Astrocyte of the hippocampus (primary cell): ENCODE data around the gene ZSCAN26.
"Not testable (repeated sequence)": the region's sequence is repeated elsewhere in the genome, so short reads cannot be mapped to it uniquely, and the experiment has no call there.

ENCODE experiments used
- DNase-seq: peaks from one replicate; pipeline ENCODE4 v3.0.0; 2011; ENCODE audit warnings: low read depth, low spot score

ZSCAN26 gene

GRCh38 chr6:28254121-28254519 is 12.8 kb upstream of the ZSCAN26 start:
- DNase-seq = no peak

- DNase-seq = no peak
Measured at GRCh38 chr6:28257042-28257441, 9.9 kb upstream of the ZSCAN26 start.

GRCh38 chr6:28258877-28259777 is 7.8 kb upstream of the ZSCAN26 start, which contains the start of gene NKAPL:
Gene NKAPL (plus strand): TSS chr6:28259297. CDS start chr6:28259372, 75 bp downstream.
- DNase-seq = peak; percentile 50

GRCh38 chr6:28263922-28264321 is 3.0 kb upstream of the ZSCAN26 start:
- DNase-seq = no peak

GRCh38 chr6:28264834-28265401 is 2.0 kb upstream of the ZSCAN26 start:
- no peak for DNase-seq

GRCh38 chr6:28266563-28266961 is 381 bp upstream of the ZSCAN26 start:
- DNase-seq = no peak

GRCh38 chr6:28267695-28268059 is 734 bp downstream of the ZSCAN26 start:
- DNase-seq = peak; percentile 12

- peak; percentile 72 for DNase-seq
Measured at GRCh38 chr6:28269492-28269891, 2.5 kb downstream of the ZSCAN26 start.

GRCh38 chr6:28274888-28275287 is 7.9 kb downstream of the ZSCAN26 start:
- DNase-seq = no peak

GRCh38 chr6:28277746-28278145 is 10.8 kb downstream of the ZSCAN26 start:
- no peak for DNase-seq

GRCh38 chr6:28280595-28281287 is 13.8 kb downstream of the ZSCAN26 start:
- DNase-seq = no peak

GRCh38 chr6:28281288-28282064 is 14.5 kb downstream of the ZSCAN26 start, which contains the start of gene PGBD1:
Gene PGBD1 (plus strand): TSS chr6:28281572. CDS start chr6:28283814, 2,242 bp downstream.
- DNase-seq = peak; percentile 92

GRCh38 chr6:28282926-28283325 is 16.0 kb downstream of the ZSCAN26 start:
- peak; percentile 16 for DNase-seq

GRCh38 chr6:28291573-28291972 is 24.6 kb downstream of the ZSCAN26 start:
- DNase-seq = no peak

- no peak for DNase-seq
Measured at GRCh38 chr6:28295326-28295725, 28.4 kb downstream of the ZSCAN26 start.

GRCh38 chr6:28296520-28297060 is 29.6 kb downstream of the ZSCAN26 start:
- DNase-seq = no peak

GRCh38 chr6:28303570-28303969 is 36.6 kb downstream of the ZSCAN26 start:
- no peak for DNase-seq

GRCh38 chr6:28306363-28306762 is 39.4 kb downstream of the ZSCAN26 start:
- DNase-seq = not testable (repeated sequence)

- no peak for DNase-seq
Measured at GRCh38 chr6:28311139-28311823, 44.3 kb downstream of the ZSCAN26 start.

GRCh38 chr6:28312939-28313338 is 46.0 kb downstream of the ZSCAN26 start:
- DNase-seq = no peak

GRCh38 chr6:28315628-28316027 is 48.7 kb downstream of the ZSCAN26 start:
- DNase-seq = no peak
